ENCODE measurements around the gene BTBD6.

DNA sequence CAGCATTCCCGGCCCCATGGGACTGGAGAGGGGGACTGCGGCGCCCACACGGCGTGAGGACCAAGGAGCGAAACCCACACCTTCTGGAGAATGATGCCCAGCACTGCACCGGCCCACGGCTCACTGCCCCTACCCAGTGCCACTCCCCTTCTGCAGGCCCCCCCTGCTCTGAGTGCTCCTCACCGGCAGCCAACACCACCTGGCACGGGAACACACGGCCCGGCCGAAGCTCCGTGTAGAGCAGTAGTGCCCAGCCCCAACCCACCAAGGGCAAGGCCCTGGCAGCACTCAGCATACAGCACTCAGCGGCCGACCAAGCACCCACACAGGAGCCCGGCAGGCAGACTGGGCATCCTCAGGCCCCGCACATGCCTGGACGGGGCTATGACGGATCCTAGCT is 13.4 kb downstream of the BTBD6 start:
- TF ChIP-seq, protein P1, sequence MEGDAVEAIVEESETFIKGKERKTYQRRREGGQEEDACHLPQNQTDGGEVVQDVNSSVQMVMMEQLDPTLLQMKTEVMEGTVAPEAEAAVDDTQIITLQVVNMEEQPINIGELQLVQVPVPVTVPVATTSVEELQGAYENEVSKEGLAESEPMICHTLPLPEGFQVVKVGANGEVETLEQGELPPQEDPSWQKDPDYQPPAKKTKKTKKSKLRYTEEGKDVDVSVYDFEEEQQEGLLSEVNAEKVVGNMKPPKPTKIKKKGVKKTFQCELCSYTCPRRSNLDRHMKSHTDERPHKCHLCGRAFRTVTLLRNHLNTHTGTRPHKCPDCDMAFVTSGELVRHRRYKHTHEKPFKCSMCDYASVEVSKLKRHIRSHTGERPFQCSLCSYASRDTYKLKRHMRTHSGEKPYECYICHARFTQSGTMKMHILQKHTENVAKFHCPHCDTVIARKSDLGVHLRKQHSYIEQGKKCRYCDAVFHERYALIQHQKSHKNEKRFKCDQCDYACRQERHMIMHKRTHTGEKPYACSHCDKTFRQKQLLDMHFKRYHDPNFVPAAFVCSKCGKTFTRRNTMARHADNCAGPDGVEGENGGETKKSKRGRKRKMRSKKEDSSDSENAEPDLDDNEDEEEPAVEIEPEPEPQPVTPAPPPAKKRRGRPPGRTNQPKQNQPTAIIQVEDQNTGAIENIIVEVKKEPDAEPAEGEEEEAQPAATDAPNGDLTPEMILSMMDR (conservative IDR thresholded peaks at IDR 0.05), result no peak
- TF ChIP-seq EZH2 (IDR thresholded peaks at IDR 0.05; ENCODE audit: low read depth), result no peak
